ENCODE results near the gene LEUTX.
"Not testable (repeated sequence)": the region's sequence is repeated elsewhere in the genome, so short reads cannot be mapped to it uniquely, and the experiment has no call there.

Gene LEUTX, protein sequence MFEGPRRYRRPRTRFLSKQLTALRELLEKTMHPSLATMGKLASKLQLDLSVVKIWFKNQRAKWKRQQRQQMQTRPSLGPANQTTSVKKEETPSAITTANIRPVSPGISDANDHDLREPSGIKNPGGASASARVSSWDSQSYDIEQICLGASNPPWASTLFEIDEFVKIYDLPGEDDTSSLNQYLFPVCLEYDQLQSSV

DNA sequence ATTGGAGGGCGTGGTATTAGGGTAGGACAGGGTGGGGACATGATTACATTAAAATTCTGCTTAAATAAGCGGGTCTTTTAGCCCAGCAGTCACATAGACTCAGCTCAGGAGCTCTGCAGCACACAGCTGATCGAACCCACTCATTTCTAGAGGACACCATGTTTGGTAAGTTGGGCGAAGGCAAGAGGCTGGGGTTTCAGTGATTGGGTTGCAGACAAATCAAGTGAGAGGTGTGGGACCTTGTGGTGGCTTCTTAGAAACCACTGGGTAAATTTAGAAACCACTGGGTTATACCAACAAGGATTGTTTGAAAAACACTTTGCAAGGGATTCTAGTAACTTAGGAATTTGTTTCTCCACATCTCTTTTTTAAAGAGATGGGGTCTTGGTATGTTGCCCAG lies at the start of gene LEUTX:
Gene LEUTX (plus strand): TSS at position 92 of the 400 bp plus-strand sequence. CDS start 67 bp downstream, at position 159.
- peak; percentile 6 to 38 for DNase-seq

DNA sequence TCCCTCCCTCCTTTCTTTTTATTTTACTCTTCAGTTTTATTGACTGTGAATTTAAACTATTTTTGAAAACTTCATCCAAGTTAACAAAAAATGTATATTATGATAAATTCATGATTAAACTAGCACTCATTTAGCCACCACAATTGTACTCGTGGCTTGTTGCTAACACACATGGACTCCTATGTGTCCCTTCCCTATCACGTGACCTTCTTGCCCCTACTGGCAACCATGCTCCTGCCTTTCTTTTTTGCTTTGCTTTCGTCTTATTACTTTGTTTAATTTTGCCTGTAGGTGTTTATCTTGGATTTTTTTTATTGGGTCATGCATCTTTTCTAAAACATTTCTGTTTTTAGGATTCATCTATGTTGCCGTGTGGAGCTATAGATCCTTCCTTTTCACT lies 49.1 kb upstream of the LEUTX start:
- DNase-seq: no peak

DNA sequence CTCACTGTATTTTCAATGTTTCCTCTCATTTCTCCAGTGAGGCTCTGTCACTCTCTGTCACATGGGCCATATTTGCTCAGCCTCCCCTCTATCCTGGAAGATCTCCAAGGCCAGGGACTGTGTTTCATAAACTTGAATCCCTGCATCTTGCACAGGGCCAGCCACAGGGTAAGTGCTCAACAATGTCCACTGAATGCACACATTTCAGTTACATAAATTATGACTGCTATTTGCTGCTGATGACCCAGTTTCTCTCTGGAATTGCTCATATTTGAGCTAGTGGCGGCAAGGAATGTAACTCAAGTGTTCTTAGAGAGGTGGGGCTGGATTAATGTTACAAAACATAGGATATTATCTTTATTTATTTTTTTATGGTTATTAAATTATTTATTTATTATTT lies 47.0 kb upstream of the LEUTX start:
- no peak for DNase-seq

DNA sequence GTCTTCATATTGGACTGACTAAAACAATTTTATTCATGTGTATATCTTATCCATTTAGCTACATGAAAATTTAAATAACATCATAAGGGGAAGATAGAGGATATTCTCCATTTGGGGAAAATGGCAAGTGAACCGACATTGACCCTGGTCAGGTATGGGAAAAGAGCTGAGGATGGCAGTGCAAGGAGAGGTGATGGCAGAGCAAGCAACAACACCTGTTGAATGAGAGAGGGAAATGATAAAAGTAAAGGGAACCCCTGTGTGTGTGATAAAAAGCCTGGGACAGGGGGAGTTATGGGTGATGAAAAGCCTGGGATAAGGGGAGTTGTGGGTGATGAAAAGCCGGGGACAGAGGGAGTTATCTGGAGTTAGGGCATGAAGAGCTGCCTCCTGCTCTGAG lies 44.8 kb upstream of the LEUTX start:
- DNase-seq: no peak

DNA sequence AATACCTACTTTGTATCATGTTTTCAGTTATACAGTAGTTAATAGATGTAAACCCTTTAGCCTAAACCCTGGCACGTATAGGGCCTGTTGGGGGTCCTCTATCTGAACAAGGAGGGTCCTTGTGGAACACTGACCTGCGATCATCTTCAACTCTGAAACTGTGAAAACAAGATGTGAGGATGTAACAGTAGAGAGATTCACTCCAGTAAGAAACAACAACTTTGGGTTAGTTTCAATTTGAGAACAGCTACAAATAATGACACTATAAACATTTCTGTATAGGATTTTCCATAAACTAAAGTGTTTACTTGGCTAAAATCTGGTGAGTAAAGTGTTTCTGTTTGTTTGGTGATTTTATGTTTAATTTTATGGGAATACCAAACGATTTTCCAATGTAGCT lies 43.0 kb upstream of the LEUTX start:
- DNase-seq: no peak

DNA sequence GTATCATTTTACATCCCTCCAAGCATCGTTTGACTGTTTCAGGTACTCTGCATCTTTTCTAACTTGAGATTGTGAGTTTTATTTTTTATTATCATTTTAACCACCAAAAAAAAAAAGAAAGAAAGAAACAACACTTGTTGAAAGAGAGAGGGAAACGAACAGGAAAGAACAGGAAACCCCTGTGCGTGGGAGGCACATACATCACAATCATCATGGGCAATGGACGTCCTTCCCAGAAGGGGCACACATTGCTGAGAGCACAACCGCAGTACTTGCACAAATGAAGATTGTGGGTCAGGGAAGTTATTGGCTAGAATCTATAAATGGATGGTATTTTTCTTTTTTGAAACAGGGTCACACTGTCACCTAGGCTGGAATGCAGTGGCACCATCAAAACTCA lies 42.6 kb upstream of the LEUTX start:
- peak in 1 of 2 experiments; percentile 42 for DNase-seq

DNA sequence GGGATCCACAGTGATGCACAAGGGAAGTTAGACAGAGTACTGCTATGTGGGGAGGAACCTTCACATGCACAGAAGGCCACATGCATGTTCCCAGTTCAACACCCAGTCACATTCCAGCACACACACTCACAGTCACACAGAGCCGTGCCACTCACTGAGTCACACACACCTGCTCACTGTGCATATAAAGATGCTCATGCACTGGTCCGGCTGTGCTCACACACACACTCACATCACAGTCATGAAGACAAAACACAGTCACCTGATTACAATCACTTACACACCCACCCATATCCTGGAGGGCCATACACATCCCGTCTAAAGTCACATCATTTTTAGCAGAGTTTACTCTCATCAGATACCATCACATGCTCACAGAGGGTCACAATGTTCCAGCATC lies 41.3 kb upstream of the LEUTX start:
- peak in 1 of 2 experiments; percentile 11 for DNase-seq

DNA sequence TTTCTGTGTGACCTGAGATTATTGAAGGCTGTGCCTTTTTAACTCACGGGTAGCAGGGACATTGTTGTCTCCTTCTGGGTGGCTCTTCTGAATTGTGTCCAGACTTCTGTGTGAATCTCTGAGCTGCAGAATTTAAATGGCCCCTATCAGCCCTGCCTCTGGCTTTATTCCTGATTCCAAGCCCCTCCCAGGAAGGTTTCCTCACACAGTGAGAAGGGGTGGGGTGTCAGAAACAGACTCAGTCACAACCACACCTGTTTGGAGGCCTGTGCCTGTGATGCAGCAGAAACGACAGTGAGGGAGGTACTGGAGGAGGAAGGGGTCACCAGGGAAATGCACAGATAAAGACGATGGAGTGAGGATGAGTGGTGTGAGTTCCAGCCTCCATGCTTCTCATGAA lies 40.8 kb upstream of the LEUTX start, which contains the start of gene CLC:
Gene CLC (minus strand): TSS at position 139 of the 400 bp plus-strand sequence. CDS start 77 bp downstream, at position 62.
- no peak for DNase-seq

DNA sequence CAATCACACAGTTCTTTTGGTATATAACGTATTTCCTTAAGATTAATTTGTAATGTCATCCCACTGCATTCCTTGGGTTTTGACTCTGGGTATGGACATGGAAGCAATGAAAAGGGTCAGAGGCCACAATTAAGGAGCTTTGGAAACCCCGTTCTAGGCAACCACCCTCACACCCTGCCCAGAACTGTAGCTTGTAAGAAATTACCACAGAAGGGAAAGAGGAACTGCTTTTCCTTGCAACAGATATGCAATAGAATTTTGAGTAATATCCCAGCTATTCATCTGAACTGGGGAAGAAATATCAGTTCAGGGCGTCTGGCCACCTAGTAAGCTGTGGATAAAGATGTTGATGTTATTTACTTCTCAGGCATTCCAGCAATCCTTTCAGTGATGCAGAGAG lies 39.8 kb upstream of the LEUTX start:
- no peak for DNase-seq

DNA sequence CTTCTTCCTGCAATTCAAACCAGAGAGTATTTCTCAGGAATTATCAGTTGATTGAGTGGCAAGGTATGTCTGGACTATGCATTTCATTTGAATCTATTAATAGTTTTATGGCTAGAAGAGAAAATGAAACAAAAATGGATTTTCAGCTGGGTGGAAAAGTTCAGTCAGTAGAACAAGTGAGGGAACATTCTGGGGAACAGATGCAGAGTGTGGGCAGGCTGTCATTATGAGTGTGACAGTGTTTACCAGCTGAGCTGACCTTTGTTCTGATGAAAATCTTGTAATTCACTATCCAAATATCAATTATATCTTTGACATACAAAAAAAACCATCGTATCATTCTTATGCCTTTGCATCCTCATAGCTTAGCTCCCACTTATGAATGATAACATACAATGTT lies 38.3 kb upstream of the LEUTX start:
- peak in 1 of 2 experiments; percentile 27 for DNase-seq

DNA sequence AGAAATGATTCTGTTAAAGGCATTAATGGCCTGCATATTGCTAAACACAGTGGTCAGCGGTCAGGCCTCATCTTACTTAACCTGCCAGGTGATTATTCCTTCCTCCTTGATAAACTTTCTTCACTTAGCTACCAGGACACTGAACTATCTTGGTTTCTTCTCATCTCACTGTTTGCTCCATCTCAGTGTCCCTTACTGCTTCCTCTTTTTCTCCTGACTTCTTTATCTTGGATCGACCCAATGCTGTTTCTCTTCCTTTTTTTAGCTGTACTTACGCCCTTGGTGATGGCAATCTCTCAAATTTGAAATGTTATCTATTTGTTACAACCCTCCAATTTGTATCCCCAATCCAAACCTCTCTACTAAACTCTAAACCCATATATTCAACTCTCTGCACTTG lies 33.0 kb upstream of the LEUTX start:
- no peak for DNase-seq

DNA sequence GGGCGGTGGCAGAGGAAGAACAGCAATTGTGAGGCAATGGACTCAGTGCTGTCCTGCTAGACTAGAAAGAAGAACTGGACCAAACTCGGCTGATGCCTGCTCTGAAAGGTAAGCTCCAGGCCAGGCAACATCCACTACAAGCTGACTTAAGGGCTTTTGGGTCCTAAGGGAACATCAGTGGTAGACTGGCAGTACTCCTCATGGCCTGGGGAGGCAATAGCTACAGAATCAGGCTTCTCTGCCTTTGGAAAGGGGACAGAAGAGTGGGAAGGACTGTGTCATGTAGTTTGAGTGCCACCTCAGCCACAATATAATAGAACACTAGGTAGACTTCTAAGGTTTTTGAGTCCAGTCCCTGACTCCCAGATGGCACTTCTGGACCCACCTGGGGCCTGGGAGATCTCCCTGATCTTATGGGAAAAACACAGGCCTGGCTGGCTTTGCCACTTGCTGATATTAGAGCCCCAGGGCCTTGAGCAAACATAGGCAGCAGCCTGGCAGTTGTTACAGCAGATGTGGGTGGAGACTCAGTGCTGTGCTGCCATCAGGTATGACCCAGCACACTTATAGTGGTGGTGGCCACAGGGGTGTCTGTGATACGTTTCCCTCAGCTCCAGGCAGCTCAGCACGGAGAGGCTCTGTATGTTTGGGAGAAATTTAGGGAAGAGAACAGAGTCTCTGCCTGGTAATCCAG lies 31.7 kb upstream of the LEUTX start:
- DNase-seq: no peak

DNA sequence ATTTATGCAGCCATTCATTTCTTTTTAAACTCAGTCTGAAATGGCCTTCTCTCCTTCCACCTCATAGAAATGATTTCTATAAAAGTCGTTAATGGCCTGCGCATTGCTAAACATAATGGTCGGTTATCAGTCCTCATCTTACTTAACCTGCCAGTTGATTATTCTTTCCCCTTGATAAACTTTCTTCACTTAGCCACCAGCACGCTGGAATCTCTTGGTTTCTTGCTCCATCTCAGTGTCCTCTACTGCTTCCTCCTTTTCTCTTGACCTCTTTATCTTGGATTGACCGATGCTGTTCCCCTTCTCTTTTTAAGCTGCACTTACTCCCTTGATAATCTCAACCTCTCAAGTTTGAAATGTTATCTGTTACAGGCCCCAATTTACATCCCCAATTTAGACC lies 28.7 kb upstream of the LEUTX start:
- no peak for DNase-seq

DNA sequence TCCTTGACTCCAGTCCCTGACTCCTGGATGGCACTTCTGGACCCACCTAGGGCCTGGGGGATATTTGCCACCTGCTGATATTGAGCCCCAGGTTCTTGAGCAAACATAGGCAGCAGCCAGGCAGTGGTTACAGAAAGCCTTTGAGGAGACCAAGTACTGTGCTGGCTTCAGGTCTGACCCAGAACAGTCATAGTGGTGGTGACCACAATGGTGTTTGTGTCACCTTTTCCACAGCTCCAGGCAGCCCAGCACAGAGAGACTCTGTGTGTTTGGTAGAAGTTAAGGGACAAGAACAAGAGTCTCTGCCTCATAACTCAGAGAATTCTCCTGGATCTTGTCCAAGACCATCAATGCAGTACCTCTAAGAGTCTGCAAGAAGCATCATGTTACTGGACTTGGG lies 26.3 kb upstream of the LEUTX start:
- peak; percentile 10 to 36 for DNase-seq

DNA sequence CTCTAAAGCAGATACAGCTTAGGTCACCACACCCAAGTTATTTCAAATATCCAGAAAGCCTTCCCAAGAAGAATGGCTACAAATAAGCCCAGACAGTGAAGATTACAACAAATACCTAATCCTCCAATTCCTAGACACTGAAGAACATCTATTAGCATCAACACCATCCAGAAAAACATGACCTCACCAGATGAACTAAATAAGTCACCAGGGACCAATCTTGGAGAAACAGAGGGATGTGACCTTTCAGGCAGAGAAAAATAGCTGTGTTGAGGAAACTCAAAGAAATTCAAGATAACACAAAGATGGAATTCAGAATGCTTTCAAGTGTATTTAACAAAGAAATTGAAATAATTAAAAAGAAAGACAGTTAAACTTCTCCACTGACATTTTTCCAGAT lies 25.9 kb upstream of the LEUTX start:
- no peak for DNase-seq

DNA sequence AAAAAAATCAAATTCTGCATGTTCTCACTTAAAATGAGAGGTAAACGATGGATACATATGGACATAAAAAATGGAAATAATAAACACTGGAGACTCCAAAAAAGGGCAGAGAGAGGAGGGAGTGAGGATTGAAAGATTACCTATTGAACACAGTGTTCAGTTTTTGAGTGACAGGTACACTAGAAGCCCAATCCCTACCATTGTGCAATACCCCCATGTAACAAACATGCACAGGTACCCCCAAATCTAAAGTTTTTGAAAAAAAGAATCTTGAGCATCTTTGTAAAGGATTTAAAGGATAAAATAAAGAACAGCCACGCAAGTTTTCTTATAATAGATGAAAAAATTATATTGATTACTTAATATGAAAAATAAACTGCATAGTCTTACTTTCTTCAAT lies 24.1 kb upstream of the LEUTX start:
- no peak for DNase-seq

DNA sequence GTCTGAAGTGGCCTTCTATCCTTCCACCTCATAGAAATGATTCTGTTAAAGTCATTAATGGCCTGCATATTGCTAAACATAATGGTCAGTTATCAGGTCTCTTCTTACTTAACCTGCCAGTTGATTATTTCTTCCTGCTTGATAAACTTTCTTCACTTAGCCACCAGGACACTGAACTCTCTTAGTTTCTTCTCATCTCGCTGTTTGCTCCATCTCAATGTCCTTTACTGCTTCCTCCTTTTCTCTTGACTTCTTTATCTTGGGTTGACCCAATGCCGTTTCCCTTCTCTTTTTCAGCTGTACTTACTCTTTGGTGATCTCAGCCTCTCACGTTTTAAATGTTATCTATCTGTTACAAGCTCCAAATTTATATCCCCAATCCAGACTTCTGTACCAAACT lies 23.7 kb upstream of the LEUTX start:
- DNase-seq: no peak

DNA sequence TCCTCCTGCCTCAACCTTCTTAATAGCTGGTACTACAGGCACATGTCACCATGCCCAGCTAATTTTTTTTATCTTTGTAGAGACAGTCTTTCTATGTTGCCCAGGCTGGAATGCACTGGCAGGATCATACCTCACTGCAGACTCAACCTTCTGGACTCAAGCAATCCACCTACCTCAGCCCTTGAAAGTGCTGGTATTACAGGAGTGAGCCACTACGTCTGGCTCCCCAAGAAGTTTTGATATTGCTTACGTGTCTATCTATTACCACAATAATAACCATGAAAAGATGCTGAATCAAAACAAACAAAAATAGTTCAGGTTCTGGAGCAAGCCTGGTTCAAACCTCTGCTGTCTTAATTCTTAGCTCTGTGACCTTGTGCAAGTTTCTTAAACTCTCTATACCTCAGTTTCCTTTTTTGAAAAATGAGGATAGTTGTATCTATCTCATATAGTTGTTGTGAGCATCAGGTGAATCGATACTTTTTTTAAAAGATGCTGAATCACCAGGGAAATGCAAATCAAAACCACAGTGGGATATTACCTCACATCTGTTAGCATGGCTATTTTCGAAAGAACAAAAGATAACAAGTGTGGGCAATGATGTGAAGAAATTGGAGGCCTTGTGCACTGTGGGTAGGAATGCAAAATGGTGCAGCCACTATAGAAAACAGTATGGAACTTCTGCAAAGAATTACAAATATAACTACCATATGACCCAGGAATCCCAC lies 19.0 kb upstream of the LEUTX start:
- DNase-seq: no peak

DNA sequence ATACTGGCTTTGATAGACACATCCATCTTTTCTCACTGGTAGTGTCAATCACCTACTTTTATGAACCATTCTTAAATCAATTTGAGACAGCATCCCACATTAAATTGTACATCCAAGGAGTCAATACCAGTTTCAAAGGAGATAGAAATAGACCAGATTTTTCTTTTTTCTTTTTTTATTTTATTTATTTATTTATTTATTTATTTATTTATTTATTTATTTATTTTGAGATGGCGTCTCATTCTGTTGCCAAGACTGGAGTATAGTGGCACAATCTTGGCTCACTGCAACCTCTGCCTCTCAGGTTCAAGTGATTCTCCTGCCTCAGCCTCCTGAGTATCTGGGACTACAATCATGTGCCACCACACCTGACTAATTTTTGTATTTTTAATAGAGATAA lies 16.8 kb upstream of the LEUTX start:
- DNase-seq: not testable (repeated sequence)

DNA sequence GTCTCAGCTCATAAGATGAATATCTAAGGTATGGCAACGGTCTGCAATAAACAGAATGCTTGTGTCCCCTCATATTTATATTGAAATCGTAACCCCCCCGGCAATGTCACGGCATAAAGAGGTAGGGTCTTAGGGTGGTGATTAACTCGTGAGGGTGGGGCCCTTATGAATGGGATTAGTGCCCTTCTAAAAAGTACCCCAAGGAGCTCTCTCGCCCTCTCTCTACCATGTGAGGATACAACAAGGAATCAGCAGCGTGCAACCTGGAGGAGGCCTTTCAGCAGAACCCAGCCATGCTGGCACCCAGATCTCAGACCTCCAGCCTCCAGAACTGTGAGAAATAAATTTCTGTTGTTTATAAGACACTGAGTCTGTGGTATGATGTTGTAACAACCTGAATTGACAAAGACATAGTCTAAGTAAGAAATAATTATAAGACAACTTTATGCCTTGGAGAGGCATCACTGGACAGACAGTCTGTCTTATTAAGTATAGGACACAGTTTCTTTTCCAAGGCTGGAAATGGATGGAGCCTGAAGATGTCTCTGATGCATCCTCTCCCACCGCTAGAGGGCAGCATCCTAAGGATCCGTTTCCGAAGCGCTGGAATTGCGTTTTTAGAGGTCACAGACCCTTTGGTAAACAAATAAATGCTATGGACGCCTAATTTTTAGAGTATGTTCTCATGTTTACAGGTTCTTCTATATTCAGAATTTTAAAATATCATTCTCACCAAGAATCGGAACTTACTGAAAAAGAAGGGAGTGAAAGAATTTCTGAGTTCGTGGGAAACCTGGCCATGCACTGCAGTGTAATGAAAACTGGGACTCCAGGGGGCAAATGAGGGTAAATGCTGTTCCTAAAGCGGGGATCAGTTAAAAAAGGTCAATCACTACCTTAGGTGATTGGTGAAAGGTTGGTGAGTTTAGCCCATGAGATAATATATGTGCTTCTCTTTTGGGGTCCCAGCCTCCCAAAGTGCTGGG lies 13.3 kb upstream of the LEUTX start:
- peak; percentile 43 to 61 for DNase-seq

DNA sequence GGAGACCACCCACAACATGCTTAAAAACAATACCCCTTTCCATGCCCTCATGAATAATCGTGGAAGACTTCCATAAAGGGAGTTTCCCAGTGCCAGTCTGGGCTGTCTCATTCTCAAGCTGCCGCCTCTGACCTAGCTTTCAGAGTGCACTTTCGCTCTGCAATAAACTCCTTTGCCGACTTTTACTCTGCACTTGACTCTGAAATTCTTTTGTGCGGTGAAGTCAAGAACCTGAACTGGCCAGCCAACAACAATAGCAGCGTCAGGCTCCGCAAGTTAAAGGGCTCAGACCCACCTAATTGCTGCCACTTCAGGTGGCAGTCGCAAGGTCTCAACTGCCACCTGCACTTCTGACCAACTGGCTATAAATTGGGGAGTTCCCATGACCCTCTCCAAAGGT lies 10.3 kb upstream of the LEUTX start:
- no peak for DNase-seq

DNA sequence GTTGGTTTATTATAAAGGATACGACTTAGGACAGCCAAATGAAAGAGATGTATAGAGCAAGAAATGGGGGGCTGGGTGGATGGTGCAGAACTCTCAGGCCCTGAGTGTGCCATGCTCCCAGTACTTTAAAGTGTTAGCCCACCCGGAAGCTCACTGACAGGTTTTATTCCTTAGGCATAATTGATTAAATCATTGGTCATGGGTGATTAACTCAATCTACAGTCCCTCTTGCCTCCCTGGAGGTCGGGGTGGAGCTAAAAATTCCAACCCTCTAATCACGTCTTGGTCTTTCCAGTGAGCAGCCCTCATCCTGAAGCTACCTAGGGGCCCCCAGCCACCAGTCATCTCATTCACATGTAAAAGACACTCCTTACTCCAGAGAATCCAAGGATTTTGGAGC lies 9.9 kb upstream of the LEUTX start:
- DNase-seq: no peak

DNA sequence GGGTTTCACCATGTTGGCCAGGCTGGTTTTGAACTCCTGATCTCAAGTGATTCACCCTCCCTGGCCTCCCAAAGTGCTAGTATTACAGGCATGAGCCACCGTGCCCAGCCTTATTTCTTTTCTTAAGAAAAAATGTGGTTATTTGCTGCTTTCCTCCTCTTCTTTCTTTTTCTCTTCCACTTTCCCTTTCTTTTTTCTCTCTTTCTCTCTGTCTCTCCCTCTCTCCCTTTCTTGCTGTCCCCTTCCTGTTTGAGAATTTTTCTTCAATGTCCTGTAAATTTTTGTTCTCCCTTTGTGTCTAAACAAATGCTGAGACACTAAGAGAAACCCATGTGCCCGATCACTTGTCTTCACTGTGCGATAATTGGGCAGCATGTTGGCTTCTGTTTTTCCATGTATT lies 2.2 kb downstream of the LEUTX start:
- no peak for DNase-seq
